SK-N-MC (cell line): ENCODE data around the gene PIGV.

Experiments used
- EZH2 ChIP-seq: fragments of 200-600 bp; sonication (generic); IDR thresholded peaks from one replicate; pipeline ENCODE4 v1.6.1; 2017; ENCODE audit warnings: antibody characterized with exemption
- POLR2AphosphoS5 ChIP-seq: IDR thresholded peaks from 2 replicates; pipeline ENCODE4 v1.6.1; 2012; ENCODE audit warnings: mild to moderate bottlenecking, low read depth, low read length, borderline replicate concordance

- TF ChIP-seq POLR2AphosphoS5 (no peak), EZH2 (no peak)
Measured at GRCh38 chr1:26784023-26784871, 3.5 kb upstream of the PIGV start.
